Mesothelial cell of epicardium (in vitro differentiated cells): Measurements from ENCODE around the gene TMEM191C. TPM values are rescaled to one million over a fixed set of nuclear protein-coding genes. Genes with fewer than 3 reads are reported as not detected.
A peak's percentile ranks its signal among the peaks of the same experiment; 100 is the strongest.

Experiments
- DNase-seq, 2 experiments: peaks; one replicate each; pipeline ENCODE4 v3.0.0; 2021; ENCODE audit warnings: low spot score in 2 of 2; ENCODE audit not compliant: unreplicated experiment in 2 of 2
- H3K27ac Mint-ChIP-seq: 2 replicates; pipeline ENCODE4 v1.8.0; 2021; ENCODE audit warnings: mixed read lengths
- H3K27me3 Mint-ChIP-seq: 2 replicates; pipeline ENCODE4 v1.8.0; 2021; ENCODE audit warnings: low read depth, mixed read lengths
- H3K36me3 Mint-ChIP-seq: 2 replicates; pipeline ENCODE4 v1.8.0; 2021; ENCODE audit warnings: mixed read lengths
- H3K4me1 Mint-ChIP-seq: 2 replicates; pipeline ENCODE4 v1.8.0; 2021; ENCODE audit warnings: mixed read lengths
- H3K4me3 Mint-ChIP-seq: 2 replicates; pipeline ENCODE4 v1.8.0; 2021; ENCODE audit warnings: mild to moderate bottlenecking, moderate library complexity, mixed read lengths
- H3K9me3 Mint-ChIP-seq: 2 replicates; pipeline ENCODE4 v1.8.0; 2021; ENCODE audit warnings: mixed read lengths
- CTCF ChIP-seq: fragments of 200-600 bp; sonication (generic); IDR thresholded peaks from one replicate; pipeline ENCODE4 v1.5.0; 2021; ENCODE audit warnings: antibody characterized with exemption; ENCODE audit not compliant: unreplicated experiment
- total RNA-seq: library from RNA; stranded (reverse); gene quantifications from 3 replicates; pipeline ENCODE4 v1.2.1, GENCODE V29; 2021

The TMEM191C gene
- total RNA-seq, 1 donor from 2014 or later, result 4.2 TPM

DNA sequence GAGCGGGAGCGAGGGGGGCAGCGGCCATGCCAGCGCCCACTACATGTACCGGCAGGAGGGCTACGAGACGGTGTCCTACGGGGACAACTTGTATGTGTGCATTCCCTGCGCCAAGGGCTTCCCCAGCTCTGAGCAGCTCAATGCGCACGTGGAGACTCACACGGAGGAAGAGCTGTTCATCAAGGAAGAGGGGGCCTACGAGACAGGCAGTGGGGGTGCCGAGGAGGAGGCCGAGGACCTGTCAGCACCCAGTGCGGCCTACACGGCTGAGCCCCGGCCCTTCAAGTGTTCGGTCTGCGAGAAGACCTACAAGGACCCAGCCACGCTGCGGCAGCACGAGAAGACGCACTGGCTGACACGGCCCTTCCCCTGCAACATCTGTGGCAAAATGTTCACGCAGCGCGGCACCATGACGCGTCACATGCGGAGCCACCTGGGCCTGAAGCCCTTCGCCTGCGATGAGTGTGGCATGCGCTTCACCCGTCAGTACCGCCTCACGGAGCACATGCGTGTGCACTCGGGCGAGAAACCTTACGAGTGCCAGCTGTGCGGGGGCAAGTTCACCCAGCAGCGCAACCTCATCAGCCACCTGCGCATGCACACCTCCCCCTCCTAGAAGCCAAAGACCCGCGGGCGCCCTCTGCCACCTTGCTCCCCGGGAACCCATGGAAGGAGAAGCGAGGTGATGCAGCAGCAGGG is 20.9 kb upstream of the TMEM191C start:
- Mint-ChIP-seq H3K4me1 (peaks cover 15% of the 10 kb centered on the region), H3K36me3 (no peaks in the 10 kb centered on the region), H3K4me3 (no peak overlapping the region), H3K9me3 (no peaks in the 10 kb centered on the region), H3K27me3 (no peaks in the 10 kb centered on the region), H3K27ac (no peak overlapping the region)
- DNase-seq, result no peak
- no peak for TF ChIP-seq CTCF

DNA sequence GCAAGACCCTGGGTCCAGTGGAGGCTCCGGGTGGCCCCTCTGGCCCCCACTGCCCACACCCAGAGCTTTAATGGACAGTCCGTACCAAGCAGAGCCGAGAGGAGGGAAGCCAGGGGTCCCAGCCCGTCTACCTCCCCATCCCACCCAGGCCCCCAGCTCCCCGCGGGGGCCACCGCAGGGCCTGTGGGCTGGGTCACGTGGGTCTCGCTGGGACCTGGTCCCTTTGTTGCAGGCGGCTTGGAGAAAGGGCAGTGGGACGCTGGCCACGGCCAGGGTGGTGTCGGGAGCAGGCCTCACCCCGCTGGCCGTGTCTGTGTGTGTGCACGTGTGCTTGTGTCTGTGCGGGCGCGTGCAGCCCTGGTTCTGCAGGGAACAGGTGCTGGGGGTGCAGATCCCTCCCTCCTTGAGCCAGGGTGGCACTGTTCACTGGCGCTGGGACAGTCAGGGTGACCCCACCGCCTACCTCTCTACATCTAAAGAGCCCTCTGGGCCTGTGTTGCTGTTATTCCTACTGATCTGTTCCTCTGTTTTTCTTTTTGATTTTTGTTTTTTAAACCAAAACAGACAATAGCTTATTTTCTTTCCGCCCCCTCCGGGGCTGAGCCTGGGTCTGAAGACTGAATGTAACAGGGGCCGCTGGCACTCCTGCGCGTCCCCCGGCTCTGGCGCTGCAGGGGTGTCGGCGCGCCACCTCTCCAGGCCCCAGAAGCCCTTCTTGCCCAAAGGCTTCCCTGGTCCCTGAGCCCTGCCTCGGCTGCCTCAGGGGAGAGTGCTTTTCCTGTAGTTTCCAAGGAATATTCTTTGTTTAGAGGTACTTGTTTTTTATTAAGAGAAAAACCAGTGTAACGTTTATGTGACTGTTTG is 20.1 kb upstream of the TMEM191C start:
- Mint-ChIP-seq H3K27me3 (no peaks in the 10 kb centered on the region), H3K27ac (no peak overlapping the region), H3K4me1 (peaks cover 20% of the 10 kb centered on the region), H3K9me3 (no peaks in the 10 kb centered on the region), H3K36me3 (no peaks in the 10 kb centered on the region), H3K4me3 (no peak overlapping the region)
- no peak for DNase-seq
- no peak for TF ChIP-seq CTCF

- Mint-ChIP-seq H3K27me3 (no peaks in the 10 kb centered on the region), H3K9me3 (no peaks in the 10 kb centered on the region), H3K27ac (no peak overlapping the region), H3K4me3 (no peak overlapping the region), H3K36me3 (no peaks in the 10 kb centered on the region), H3K4me1 (peaks cover 20% of the 10 kb centered on the region)
- DNase-seq, result no peak
- TF ChIP-seq CTCF, result no peak
These were observed 19.3 kb upstream of the TMEM191C start for GRCh38 chr22:21447694-21448402.

- H3K36me3 Mint-ChIP-seq, result no peaks in the 10 kb centered on the region
- H3K27me3 Mint-ChIP-seq, result no peaks in the 10 kb centered on the region
- peak overlapping the region; percentile 25 for H3K27ac Mint-ChIP-seq
- TF ChIP-seq CTCF, result no peak
- H3K4me3 Mint-ChIP-seq, result no peak overlapping the region
- no peaks in the 10 kb centered on the region for H3K9me3 Mint-ChIP-seq
- H3K4me1 Mint-ChIP-seq, result peaks cover 15% of the 10 kb centered on the region
- DNase-seq, result no peak
These were observed 18.4 kb upstream of the TMEM191C start for GRCh38 chr22:21448627-21449416.
